Measurements from ENCODE around the gene CYP19A1. TPM values are rescaled to one million over a fixed set of nuclear protein-coding genes. Genes with fewer than 3 reads are reported as not detected.

CYP19A1 gene
- total RNA-seq, 5 donors from 2014 or later (not counting 1 experiment from before 2014, with no cell fraction given) = 0.23 TPM; not detected in 4

GRCh38 chr15:51371266-51371665 is 32.9 kb upstream of the CYP19A1 start:
- Mint-ChIP-seq H3K4me3 (no peak overlapping the region), H3K9me3 (no peaks in the 10 kb centered on the region), H3K27me3 (no peaks in the 10 kb centered on the region), H3K4me1 (no peaks in the 10 kb centered on the region), H3K27ac (no peak overlapping the region), H3K36me3 (no peaks in the 10 kb centered on the region)
- DNase-seq = no peak
- Histone ChIP-seq H3K4me3 (ENCODE audit: control insufficient read depth in 1 of 2, extremely low read depth in 1 of 2, low read length in 1 of 2) (no peak overlapping the region), H3K36me3 (ENCODE audit: control insufficient read depth in 2 of 2, extremely low read depth in 1 of 2, insufficient read depth in 1 of 2, low read length in 1 of 2) (no peaks in the 10 kb centered on the region), H3K27ac (ENCODE audit: low read length) (no peak overlapping the region), H3K27me3 (replicated peaks in 1 of 2; ENCODE audit: control insufficient read depth in 2 of 2, extremely low read depth in 1 of 2, insufficient read depth in 2 of 2, low read length in 1 of 2) (peaks cover 0 to 6% of the 10 kb centered on the region in 2 experiments), H3K9me3 (no peaks in the 10 kb centered on the region), H3K4me1 (ENCODE audit: control insufficient read depth in 1 of 2, extremely low read depth in 1 of 2, insufficient read depth in 2 of 2, low read length in 2 of 2) (no peaks in the 10 kb centered on the region)
- POLR2A ChIA-PET = no interaction called here
- CTCF ChIA-PET = no interaction called here
- no CpG with 5 or more reads among the region's 1 CpG for WGBS (ENCODE audit: insufficient coverage)
- ATAC-seq (replicated peaks in 1 of 4) = no peak

DNA sequence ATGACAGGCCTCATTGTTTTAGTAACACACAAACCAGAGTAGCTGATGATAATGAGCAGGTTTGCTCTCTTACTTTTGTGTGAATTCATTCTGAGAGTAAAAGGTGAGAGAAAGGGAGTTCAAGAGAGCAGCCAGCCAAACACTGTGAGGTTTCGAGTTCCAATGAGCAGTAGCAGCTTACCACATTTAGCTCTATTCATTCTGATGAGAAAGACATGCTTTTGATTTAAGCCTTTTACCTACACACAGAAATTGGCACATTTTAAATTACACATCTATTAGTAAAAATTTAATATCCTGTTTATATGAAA is 31.0 kb upstream of the CYP19A1 start:
- DNase-seq (no peak), ATAC-seq (replicated peaks in 1 of 4) (no peak)
- no peaks in the 10 kb centered on the region for H3K36me3 Mint-ChIP-seq
- no peaks in the 10 kb centered on the region for H3K4me1 Mint-ChIP-seq
- peaks cover 0 to 6% of the 10 kb centered on the region in 2 donors for H3K27me3 Mint-ChIP-seq
- no peak overlapping the region for H3K27ac Mint-ChIP-seq
- CTCF ChIA-PET = interaction anchor here in 1 of 2 donors (0.6 kb wide), 1 partner anchor 37 kb away, joined by 3 read pairs; no protein-coding TSS in a partner anchor
- no peak overlapping the region for H3K4me3 Mint-ChIP-seq
- POLR2A ChIA-PET = no interaction called here
- H3K36me3 ChIP-seq (ENCODE audit: control insufficient read depth in 2 of 2, extremely low read depth in 1 of 2, insufficient read depth in 1 of 2, low read length in 1 of 2) = no peaks in the 10 kb centered on the region
- no peak overlapping the region for H3K4me3 ChIP-seq (ENCODE audit: control insufficient read depth in 1 of 2, extremely low read depth in 1 of 2, low read length in 1 of 2)
- no CpG with 5 or more reads among the region's 1 CpG for WGBS (ENCODE audit: insufficient coverage)
- H3K9me3 ChIP-seq = no peaks in the 10 kb centered on the region
- H3K4me1 ChIP-seq (ENCODE audit: control insufficient read depth in 1 of 2, extremely low read depth in 1 of 2, insufficient read depth in 2 of 2, low read length in 2 of 2) = no peaks in the 10 kb centered on the region
- no peak overlapping the region for H3K27ac ChIP-seq (ENCODE audit: low read length)
- no peaks in the 10 kb centered on the region for H3K9me3 Mint-ChIP-seq
- peaks cover 0 to 2% of the 10 kb centered on the region in 2 experiments for H3K27me3 ChIP-seq (replicated peaks in 1 of 2; ENCODE audit: control insufficient read depth in 2 of 2, extremely low read depth in 1 of 2, insufficient read depth in 2 of 2, low read length in 1 of 2)

DNA sequence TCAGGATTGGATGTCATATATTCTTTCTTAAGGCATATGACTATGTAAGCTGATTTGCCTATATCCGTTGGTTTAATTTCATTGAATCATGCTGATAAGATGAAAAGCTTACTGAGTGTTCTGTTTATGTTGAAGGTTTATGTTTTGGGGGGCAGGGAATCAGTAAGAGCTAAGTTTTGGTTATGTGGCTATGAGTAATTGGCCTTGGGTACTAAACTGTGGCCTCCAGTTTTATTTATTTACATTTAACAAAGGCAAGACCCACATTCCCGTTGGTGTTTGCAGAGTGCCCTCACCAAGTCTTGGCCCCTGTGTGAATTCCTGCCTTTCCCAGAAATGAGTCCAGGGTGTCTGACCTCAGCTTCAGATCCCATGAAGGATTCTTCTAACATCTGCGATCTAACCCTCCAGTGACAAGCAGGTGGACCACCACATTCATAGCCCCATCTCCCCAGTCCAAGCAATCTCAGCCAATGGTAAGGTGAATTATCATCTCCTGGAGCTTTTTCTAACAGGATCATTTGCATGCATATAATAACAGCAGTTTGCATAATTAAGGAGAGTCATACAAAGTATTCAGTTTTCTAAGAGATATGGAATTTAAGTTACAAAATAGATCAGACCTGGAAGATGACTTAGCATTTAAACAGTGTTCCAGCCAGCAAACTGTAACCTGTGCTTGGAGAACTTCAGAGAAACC is 30.5 kb upstream of the CYP19A1 start:
- ChIA-PET CTCF (interaction anchor here in 1 of 2 donors (0.6 kb wide), 1 partner anchor 38 kb away, joined by 3 read pairs; no protein-coding TSS in a partner anchor), POLR2A (no interaction called here)
- Histone ChIP-seq H3K36me3 (ENCODE audit: control insufficient read depth in 2 of 2, extremely low read depth in 1 of 2, insufficient read depth in 1 of 2, low read length in 1 of 2) (no peaks in the 10 kb centered on the region), H3K27ac (ENCODE audit: low read length) (no peak overlapping the region), H3K27me3 (replicated peaks in 1 of 2; ENCODE audit: control insufficient read depth in 2 of 2, extremely low read depth in 1 of 2, insufficient read depth in 2 of 2, low read length in 1 of 2) (peaks cover 0 to 2% of the 10 kb centered on the region in 2 experiments), H3K9me3 (no peaks in the 10 kb centered on the region), H3K4me3 (ENCODE audit: control insufficient read depth in 1 of 2, extremely low read depth in 1 of 2, low read length in 1 of 2) (no peak overlapping the region), H3K4me1 (ENCODE audit: control insufficient read depth in 1 of 2, extremely low read depth in 1 of 2, insufficient read depth in 2 of 2, low read length in 2 of 2) (no peaks in the 10 kb centered on the region)
- no peak for ATAC-seq (replicated peaks in 1 of 4)
- no peaks in the 10 kb centered on the region for H3K36me3 Mint-ChIP-seq
- H3K27me3 Mint-ChIP-seq = peaks cover 0 to 6% of the 10 kb centered on the region in 2 donors
- no peak overlapping the region for H3K4me3 Mint-ChIP-seq
- DNase-seq = no peak
- no peak overlapping the region for H3K27ac Mint-ChIP-seq
- no peaks in the 10 kb centered on the region for H3K4me1 Mint-ChIP-seq
- 80% methylated on average over 1 of the region's 3 CpGs for WGBS (ENCODE audit: insufficient coverage)
- no peaks in the 10 kb centered on the region for H3K9me3 Mint-ChIP-seq

GRCh38 chr15:51368307-51368706 is 29.9 kb upstream of the CYP19A1 start:
- Mint-ChIP-seq H3K4me3 (no peak overlapping the region), H3K27ac (no peak overlapping the region), H3K9me3 (no peaks in the 10 kb centered on the region), H3K36me3 (no peaks in the 10 kb centered on the region), H3K27me3 (peaks cover 0 to 6% of the 10 kb centered on the region in 2 donors), H3K4me1 (no peaks in the 10 kb centered on the region)
- Histone ChIP-seq H3K9me3 (no peaks in the 10 kb centered on the region), H3K27me3 (replicated peaks in 1 of 2; ENCODE audit: control insufficient read depth in 2 of 2, extremely low read depth in 1 of 2, insufficient read depth in 2 of 2, low read length in 1 of 2) (peaks cover 0 to 2% of the 10 kb centered on the region in 2 experiments), H3K4me3 (ENCODE audit: control insufficient read depth in 1 of 2, extremely low read depth in 1 of 2, low read length in 1 of 2) (no peak overlapping the region), H3K36me3 (ENCODE audit: control insufficient read depth in 2 of 2, extremely low read depth in 1 of 2, insufficient read depth in 1 of 2, low read length in 1 of 2) (no peaks in the 10 kb centered on the region), H3K4me1 (ENCODE audit: control insufficient read depth in 1 of 2, extremely low read depth in 1 of 2, insufficient read depth in 2 of 2, low read length in 2 of 2) (no peaks in the 10 kb centered on the region), H3K27ac (ENCODE audit: low read length) (no peak overlapping the region)
- no peak for ATAC-seq (replicated peaks in 1 of 4)
- DNase-seq = no peak
- POLR2A ChIA-PET = no interaction called here
- CTCF ChIA-PET = no interaction called here
- WGBS (ENCODE audit: insufficient coverage) = 66% methylated on average over 3 of the region's 6 CpGs

DNA sequence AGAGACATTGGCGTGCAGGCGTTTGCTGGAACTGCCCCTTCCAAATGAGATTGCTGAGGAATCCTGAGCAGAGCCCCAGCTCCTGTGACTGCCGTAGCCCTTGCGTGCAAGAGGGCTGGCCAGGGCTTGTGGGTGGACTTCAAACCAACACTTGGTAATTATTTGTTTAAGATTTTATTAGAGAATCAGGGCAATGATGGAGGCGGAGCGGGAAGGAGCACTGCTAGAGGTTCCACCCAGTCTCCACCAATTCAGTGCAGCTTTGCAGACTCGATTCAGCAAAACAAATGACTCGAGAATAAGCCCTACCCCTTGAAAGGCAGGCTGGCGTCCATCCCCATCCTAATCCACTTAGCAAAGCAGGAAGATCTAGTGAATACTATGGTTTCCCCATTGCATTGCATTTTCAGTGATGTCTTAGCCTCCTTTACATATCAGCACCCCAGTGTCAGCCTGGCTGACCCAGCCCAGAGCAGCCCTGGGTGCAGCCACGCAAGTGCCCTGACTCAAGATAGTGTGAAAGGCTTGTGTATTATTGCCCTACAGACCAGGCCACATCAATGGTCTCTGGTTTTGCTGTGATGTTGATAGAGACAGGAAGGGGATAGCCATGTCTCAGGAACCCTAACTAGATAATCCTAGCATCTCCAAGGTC is 29.1 kb upstream of the CYP19A1 start:
- Mint-ChIP-seq H3K9me3 (no peaks in the 10 kb centered on the region), H3K27ac (no peak overlapping the region), H3K4me3 (no peak overlapping the region), H3K27me3 (peaks cover 0 to 6% of the 10 kb centered on the region in 2 donors), H3K36me3 (no peaks in the 10 kb centered on the region), H3K4me1 (no peaks in the 10 kb centered on the region)
- no peaks in the 10 kb centered on the region for H3K36me3 ChIP-seq (ENCODE audit: control insufficient read depth in 2 of 2, extremely low read depth in 1 of 2, insufficient read depth in 1 of 2, low read length in 1 of 2)
- peaks cover 0 to 2% of the 10 kb centered on the region in 2 experiments for H3K27me3 ChIP-seq (replicated peaks in 1 of 2; ENCODE audit: control insufficient read depth in 2 of 2, extremely low read depth in 1 of 2, insufficient read depth in 2 of 2, low read length in 1 of 2)
- ATAC-seq (replicated peaks in 1 of 4) (no peak), DNase-seq (no peak)
- H3K4me1 ChIP-seq (ENCODE audit: control insufficient read depth in 1 of 2, extremely low read depth in 1 of 2, insufficient read depth in 2 of 2, low read length in 2 of 2) = no peaks in the 10 kb centered on the region
- ChIA-PET CTCF (no interaction called here), POLR2A (no interaction called here)
- no peak overlapping the region for H3K27ac ChIP-seq (ENCODE audit: low read length)
- WGBS (ENCODE audit: insufficient coverage) = 76% methylated on average over 7 of the region's 10 CpGs
- no peak overlapping the region for H3K4me3 ChIP-seq (ENCODE audit: control insufficient read depth in 1 of 2, extremely low read depth in 1 of 2, low read length in 1 of 2)
- H3K9me3 ChIP-seq = no peaks in the 10 kb centered on the region

- CTCF ChIA-PET = no interaction called here
- 100% methylated on average over 1 of the region's 3 CpGs for WGBS (ENCODE audit: insufficient coverage)
- peaks cover 0 to 2% of the 10 kb centered on the region in 2 experiments for H3K27me3 ChIP-seq (replicated peaks in 1 of 2; ENCODE audit: control insufficient read depth in 2 of 2, extremely low read depth in 1 of 2, insufficient read depth in 2 of 2, low read length in 1 of 2)
Observed at GRCh38 chr15:51366920-51367319, 28.5 kb upstream of the CYP19A1 start.

More at GRCh38 chr15:51366920-51367319, 28.5 kb upstream of the CYP19A1 start:
- Histone ChIP-seq H3K4me3 (ENCODE audit: control insufficient read depth in 1 of 2, extremely low read depth in 1 of 2, low read length in 1 of 2) (no peak overlapping the region), H3K4me1 (ENCODE audit: control insufficient read depth in 1 of 2, extremely low read depth in 1 of 2, insufficient read depth in 2 of 2, low read length in 2 of 2) (no peaks in the 10 kb centered on the region), H3K36me3 (ENCODE audit: control insufficient read depth in 2 of 2, extremely low read depth in 1 of 2, insufficient read depth in 1 of 2, low read length in 1 of 2) (no peaks in the 10 kb centered on the region), H3K27ac (ENCODE audit: low read length) (no peak overlapping the region), H3K9me3 (no peaks in the 10 kb centered on the region)
- H3K36me3 Mint-ChIP-seq = no peaks in the 10 kb centered on the region
- H3K9me3 Mint-ChIP-seq = no peaks in the 10 kb centered on the region
- no peak overlapping the region for H3K4me3 Mint-ChIP-seq
- no peak for ATAC-seq (replicated peaks in 1 of 4)
- POLR2A ChIA-PET = no interaction called here
- no peaks in the 10 kb centered on the region for H3K4me1 Mint-ChIP-seq
- no peak for DNase-seq
- no peak overlapping the region for H3K27ac Mint-ChIP-seq
- H3K27me3 Mint-ChIP-seq = peaks cover 0 to 6% of the 10 kb centered on the region in 2 donors

Data from T-cell (primary cell).